ENCODE results near the gene SYNE2. TPM values are rescaled to one million over a fixed set of nuclear protein-coding genes. Genes with fewer than 3 reads are reported as not detected.
"Not testable (repeated sequence)": the region's sequence is repeated elsewhere in the genome, so short reads cannot be mapped to it uniquely, and the experiment has no call there.

Gene SYNE2
- total RNA-seq, 1 experiment from 2014 or later, result 48.5 TPM

DNA sequence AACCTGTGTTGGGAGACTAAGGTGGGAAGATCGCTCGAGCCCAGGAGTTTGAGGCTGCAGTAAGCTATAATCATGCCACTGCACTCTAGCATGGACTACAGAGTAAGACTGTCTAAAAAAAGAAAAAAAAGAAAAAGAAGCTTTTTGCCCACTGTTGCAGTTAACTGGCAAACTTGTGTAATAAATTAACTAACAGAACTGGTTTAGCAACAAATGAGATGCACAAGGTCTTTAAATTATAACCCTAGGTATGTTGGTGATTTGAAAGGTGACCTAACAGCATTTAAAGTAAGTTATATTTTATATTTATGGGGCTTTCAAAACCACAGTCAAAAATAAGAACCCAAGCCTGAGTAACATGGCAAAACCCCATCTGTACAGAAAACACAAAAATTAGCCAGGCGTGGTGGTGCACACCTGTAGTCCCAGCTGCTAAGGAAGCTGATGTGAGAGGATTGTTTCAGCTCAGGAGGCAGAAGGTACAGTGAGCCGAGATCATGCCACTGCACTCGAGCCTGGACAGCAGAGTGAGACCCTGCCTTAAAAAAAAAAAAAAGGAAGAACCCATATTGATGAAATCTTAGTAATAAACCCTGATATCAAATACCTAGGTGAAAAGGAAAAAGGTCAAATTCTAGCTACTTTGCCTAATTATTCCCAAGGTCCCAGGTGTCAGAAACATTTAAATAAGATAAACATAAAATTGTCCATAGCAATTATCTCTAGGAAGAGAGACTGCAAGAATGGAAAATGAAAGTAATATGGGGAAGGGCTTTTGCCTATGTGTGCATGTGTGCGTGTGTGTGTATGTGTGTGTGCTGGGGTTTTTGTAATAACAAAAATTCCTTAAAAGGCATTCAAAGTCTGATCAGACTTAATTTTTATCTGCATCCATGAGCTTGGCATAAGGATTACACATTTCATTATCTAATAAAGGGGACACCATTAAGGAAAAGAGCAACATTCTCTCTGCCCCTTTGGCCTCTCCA lies 15.4 kb downstream of the SYNE2 start:
- no peak overlapping the region for H3K27ac Mint-ChIP-seq (ENCODE audit: unreplicated experiment)
- H3K4me3 ChIP-seq (ENCODE audit: low read depth, low read length), result no peak overlapping the region
- no peak overlapping the region for H3K4me3 Mint-ChIP-seq (ENCODE audit: unreplicated experiment)
- no peaks in the 10 kb centered on the region for H3K36me3 ChIP-seq (ENCODE audit: control insufficient read depth, insufficient read depth, low read length)
- no peaks in the 10 kb centered on the region for H3K36me3 Mint-ChIP-seq (ENCODE audit: insufficient read depth, unreplicated experiment)
- ChIA-PET POLR2A (no interaction called here), CTCF (no interaction called here)
- H3K4me1 ChIP-seq, result peaks cover 12% of the 10 kb centered on the region; the same call in 1 of the 2 replicates
- no peaks in the 10 kb centered on the region for H3K9me3 ChIP-seq
- no TSS peak for BruUV-seq (replicated peaks)
- DNase-seq, result no peak
- H3K27me3 Mint-ChIP-seq (ENCODE audit: insufficient read depth, unreplicated experiment), result no peaks in the 10 kb centered on the region
- intact Hi-C loops (cut with micrococcal nuclease; ENCODE audit: unreplicated experiment), result no loop called here
- no peaks in the 10 kb centered on the region for H3K4me1 Mint-ChIP-seq (ENCODE audit: low read depth, unreplicated experiment)
- no peaks in the 10 kb centered on the region for H3K27me3 ChIP-seq (replicated peaks; ENCODE audit: control insufficient read depth, insufficient read depth, low read length)
- TF ChIP-seq, protein P1, sequence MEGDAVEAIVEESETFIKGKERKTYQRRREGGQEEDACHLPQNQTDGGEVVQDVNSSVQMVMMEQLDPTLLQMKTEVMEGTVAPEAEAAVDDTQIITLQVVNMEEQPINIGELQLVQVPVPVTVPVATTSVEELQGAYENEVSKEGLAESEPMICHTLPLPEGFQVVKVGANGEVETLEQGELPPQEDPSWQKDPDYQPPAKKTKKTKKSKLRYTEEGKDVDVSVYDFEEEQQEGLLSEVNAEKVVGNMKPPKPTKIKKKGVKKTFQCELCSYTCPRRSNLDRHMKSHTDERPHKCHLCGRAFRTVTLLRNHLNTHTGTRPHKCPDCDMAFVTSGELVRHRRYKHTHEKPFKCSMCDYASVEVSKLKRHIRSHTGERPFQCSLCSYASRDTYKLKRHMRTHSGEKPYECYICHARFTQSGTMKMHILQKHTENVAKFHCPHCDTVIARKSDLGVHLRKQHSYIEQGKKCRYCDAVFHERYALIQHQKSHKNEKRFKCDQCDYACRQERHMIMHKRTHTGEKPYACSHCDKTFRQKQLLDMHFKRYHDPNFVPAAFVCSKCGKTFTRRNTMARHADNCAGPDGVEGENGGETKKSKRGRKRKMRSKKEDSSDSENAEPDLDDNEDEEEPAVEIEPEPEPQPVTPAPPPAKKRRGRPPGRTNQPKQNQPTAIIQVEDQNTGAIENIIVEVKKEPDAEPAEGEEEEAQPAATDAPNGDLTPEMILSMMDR (IDR thresholded peaks at IDR 0.05; ENCODE audit: insufficient read depth in 1 of 2, low read depth in 1 of 2, low read length in 1 of 2, severe bottlenecking in 1 of 2, unreplicated experiment in 1 of 2), result no peak
- H3K9me3 Mint-ChIP-seq (ENCODE audit: unreplicated experiment), result no peaks in the 10 kb centered on the region

DNA sequence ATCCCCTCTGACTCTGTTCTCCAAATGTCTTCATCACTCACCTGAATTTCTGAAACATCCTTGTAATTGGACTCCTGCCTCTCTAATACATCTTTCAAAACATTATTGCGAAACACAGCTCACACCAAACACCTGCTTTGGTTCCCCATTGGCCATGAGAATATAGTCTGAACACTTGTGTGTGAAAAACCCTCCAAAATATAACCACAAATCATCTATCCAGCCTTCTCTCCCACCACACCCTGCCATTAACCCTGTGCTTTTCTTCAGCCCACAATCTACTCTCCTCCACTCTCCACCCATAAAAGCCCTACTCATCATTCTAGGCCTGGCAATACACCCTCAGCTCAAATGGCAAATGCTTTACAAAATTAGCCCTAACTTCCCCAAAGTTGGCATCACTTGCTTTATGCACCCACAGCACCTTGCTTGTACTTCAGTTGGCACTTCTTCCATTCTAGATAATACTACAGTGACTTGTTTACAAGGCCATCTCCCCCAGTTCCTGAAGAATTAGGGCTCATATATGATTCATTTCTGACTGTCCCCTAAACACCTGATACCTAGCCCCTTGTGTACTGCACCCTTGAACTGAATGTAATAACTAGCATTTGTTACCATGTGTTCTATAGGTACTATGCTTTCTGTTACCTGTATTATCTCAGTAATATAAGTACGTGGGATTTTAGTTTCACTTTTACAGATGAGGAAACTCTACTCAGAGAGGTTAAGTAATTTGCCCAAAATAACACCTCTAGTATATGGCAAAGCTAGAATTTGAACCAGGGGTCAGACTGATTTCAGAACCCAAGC lies 17.3 kb downstream of the SYNE2 start:
- DNase-seq; H3K27me3 Mint-ChIP-seq (ENCODE audit: insufficient read depth, unreplicated experiment); H3K27ac Mint-ChIP-seq (ENCODE audit: unreplicated experiment); H3K4me3 Mint-ChIP-seq (ENCODE audit: unreplicated experiment); H3K9me3 Mint-ChIP-seq (ENCODE audit: unreplicated experiment); H3K36me3 Mint-ChIP-seq (ENCODE audit: insufficient read depth, unreplicated experiment); H3K27me3 ChIP-seq (replicated peaks; ENCODE audit: control insufficient read depth, insufficient read depth, low read length); H3K4me1 Mint-ChIP-seq (ENCODE audit: low read depth, unreplicated experiment); H3K4me3 ChIP-seq (ENCODE audit: low read depth, low read length); BruUV-seq (replicated peaks); intact Hi-C loops (cut with micrococcal nuclease; ENCODE audit: unreplicated experiment); H3K36me3 ChIP-seq (ENCODE audit: control insufficient read depth, insufficient read depth, low read length); H3K9me3 ChIP-seq; CTCF ChIA-PET; POLR2A ChIA-PET: not testable (repeated sequence)
- peaks cover 12% of the 10 kb centered on the region; the same call in 1 of the 2 replicates for H3K4me1 ChIP-seq

DNA sequence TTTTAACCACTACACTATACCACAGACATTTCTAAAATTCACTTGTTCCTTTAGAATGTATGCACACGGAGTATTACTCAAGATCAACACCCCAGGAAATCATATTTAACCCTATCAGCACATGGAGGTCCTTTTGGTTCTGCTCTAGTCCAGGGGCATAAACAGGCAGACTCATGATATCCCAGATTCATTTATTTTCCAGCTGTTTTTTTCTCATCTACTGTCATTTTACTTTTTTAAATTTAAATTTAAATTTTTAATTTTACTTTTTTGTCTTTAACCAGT lies 17.9 kb downstream of the SYNE2 start:
- H3K27me3 Mint-ChIP-seq (ENCODE audit: insufficient read depth, unreplicated experiment); DNase-seq; H3K4me1 Mint-ChIP-seq (ENCODE audit: low read depth, unreplicated experiment); H3K36me3 ChIP-seq (ENCODE audit: control insufficient read depth, insufficient read depth, low read length); intact Hi-C loops (cut with micrococcal nuclease; ENCODE audit: unreplicated experiment); H3K27me3 ChIP-seq (replicated peaks; ENCODE audit: control insufficient read depth, insufficient read depth, low read length); POLR2A ChIA-PET; H3K4me3 ChIP-seq (ENCODE audit: low read depth, low read length); H3K36me3 Mint-ChIP-seq (ENCODE audit: insufficient read depth, unreplicated experiment); H3K27ac Mint-ChIP-seq (ENCODE audit: unreplicated experiment); H3K9me3 ChIP-seq; H3K9me3 Mint-ChIP-seq (ENCODE audit: unreplicated experiment); CTCF ChIA-PET; BruUV-seq (replicated peaks); H3K4me3 Mint-ChIP-seq (ENCODE audit: unreplicated experiment): not testable (repeated sequence)
- H3K4me1 ChIP-seq, result peaks cover 12% of the 10 kb centered on the region; the same call in 1 of the 2 replicates

DNA sequence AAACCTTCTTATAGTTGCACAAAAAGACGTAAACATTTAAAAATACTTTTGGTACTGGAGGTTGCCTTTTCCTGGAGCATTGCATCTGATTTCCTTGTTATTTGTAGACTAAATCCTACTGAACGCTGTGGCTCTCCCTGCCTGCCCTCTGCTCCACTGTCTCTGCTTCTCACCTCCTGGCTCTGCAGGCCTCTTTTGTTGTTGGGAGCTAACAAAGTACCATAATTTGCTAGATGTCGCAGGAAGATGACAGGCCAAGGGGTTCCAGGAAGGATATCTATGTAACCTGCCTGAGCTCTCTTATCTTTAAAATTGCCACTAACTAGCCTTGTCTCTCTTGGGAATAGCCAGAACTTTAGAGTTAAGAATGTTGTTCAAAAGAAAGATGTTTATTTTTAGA lies 21.4 kb downstream of the SYNE2 start:
- intact Hi-C loops (cut with micrococcal nuclease; ENCODE audit: unreplicated experiment), result no loop called here
- H3K27me3 ChIP-seq (replicated peaks; ENCODE audit: control insufficient read depth, insufficient read depth, low read length), result no peaks in the 10 kb centered on the region
- TF ChIP-seq, protein P1 (IDR thresholded peaks at IDR 0.05; ENCODE audit: insufficient read depth in 1 of 2, low read depth in 1 of 2, low read length in 1 of 2, severe bottlenecking in 1 of 2, unreplicated experiment in 1 of 2), result no peak
- Mint-ChIP-seq H3K27ac (ENCODE audit: unreplicated experiment) (no peak overlapping the region), H3K27me3 (ENCODE audit: insufficient read depth, unreplicated experiment) (no peaks in the 10 kb centered on the region), H3K36me3 (ENCODE audit: insufficient read depth, unreplicated experiment) (no peaks in the 10 kb centered on the region), H3K4me1 (ENCODE audit: low read depth, unreplicated experiment) (peaks cover 18% of the 10 kb centered on the region), H3K4me3 (ENCODE audit: unreplicated experiment) (no peak overlapping the region), H3K9me3 (ENCODE audit: unreplicated experiment) (no peaks in the 10 kb centered on the region)
- no peaks in the 10 kb centered on the region for H3K9me3 ChIP-seq
- H3K36me3 ChIP-seq (ENCODE audit: control insufficient read depth, insufficient read depth, low read length), result no peaks in the 10 kb centered on the region
- DNase-seq, result no peak
- peaks cover 4% of the 10 kb centered on the region; the same call in 1 of the 2 replicates for H3K4me1 ChIP-seq
- H3K4me3 ChIP-seq (ENCODE audit: low read depth, low read length), result no peak overlapping the region
- ChIA-PET CTCF (no interaction called here), POLR2A (no interaction called here)
- no TSS peak for BruUV-seq (replicated peaks)

Data from Caco-2 (cell line).